Fibroblast of the aortic adventitia (primary cell): ENCODE measurements around the gene MYOM3. TPM values are rescaled to one million over a fixed set of nuclear protein-coding genes. Genes with fewer than 3 reads are reported as not detected.

Source experiments
- DNase-seq: peaks from one replicate; pipeline ENCODE4 v3.0.0-alpha.2; 2010; ENCODE audit warnings: low read depth
- H3K4me3 ChIP-seq: 2 replicates; pipeline ENCODE4 v1.5.1; 2011; ENCODE audit warnings: low read depth, mild to moderate bottlenecking, control low read depth, low read length, moderate library complexity
- total RNA-seq: library from RNA; depleted of rRNA; stranded (reverse); fragments of >200 nt; gene quantifications from 2 replicates; pipeline ENCODE4 v1.2.3, GENCODE V29; 2012; ENCODE audit warnings: low replicate concordance
- TF ChIP-seq, protein P1 (sequence below): IDR thresholded peaks from 2 replicates; pipeline ENCODE4 v1.5.1; 2011; ENCODE audit warnings: mild to moderate bottlenecking, low read length, control low read depth, inconsistent platforms; ENCODE audit not compliant: insufficient read depth

MYOM3 gene
- total RNA-seq, 1 donor: under 0.01 TPM

DNA sequence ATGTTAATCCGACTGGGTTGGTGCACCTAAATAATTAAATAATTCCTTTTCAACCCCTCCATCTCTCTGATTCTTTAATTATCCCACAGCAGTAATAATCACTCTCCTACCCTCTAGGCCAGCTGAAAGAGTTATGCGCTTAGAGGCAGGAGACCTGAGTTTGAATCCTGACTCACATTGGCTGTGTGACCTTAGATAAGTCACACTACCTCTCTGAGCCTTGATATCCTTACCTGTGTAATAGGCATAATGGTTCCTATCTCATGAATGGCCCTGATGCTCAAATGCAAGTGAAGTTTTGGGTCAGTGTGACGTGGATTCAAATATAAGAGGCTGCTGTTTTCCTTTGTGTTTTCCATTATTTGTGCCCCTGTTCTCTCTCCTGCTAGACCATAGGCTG, 8.1 kb downstream of the MYOM3 start:
- DNase-seq: no peak
- no peak overlapping the region for H3K4me3 ChIP-seq
- TF ChIP-seq, protein P1, sequence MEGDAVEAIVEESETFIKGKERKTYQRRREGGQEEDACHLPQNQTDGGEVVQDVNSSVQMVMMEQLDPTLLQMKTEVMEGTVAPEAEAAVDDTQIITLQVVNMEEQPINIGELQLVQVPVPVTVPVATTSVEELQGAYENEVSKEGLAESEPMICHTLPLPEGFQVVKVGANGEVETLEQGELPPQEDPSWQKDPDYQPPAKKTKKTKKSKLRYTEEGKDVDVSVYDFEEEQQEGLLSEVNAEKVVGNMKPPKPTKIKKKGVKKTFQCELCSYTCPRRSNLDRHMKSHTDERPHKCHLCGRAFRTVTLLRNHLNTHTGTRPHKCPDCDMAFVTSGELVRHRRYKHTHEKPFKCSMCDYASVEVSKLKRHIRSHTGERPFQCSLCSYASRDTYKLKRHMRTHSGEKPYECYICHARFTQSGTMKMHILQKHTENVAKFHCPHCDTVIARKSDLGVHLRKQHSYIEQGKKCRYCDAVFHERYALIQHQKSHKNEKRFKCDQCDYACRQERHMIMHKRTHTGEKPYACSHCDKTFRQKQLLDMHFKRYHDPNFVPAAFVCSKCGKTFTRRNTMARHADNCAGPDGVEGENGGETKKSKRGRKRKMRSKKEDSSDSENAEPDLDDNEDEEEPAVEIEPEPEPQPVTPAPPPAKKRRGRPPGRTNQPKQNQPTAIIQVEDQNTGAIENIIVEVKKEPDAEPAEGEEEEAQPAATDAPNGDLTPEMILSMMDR: no peak

DNA sequence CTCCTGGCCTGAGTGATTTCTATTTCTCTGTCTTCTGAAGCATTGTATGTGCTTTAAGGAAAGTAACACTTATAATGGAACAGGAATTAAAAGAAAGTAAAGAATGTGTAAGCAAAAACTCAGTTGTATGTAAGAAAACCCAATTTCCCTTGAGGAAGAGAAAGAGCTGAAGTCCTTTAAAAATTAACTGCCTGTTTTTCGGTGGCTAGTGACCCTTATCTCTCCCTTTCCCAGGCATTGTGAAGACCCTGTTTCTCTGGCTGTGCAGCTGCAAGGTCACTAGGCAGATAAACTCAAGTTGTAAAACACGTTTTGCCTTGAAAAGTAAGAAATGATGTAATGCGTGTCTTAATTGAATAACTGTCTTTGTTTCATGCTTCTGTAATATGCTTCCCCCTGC, 8.5 kb downstream of the MYOM3 start:
- H3K4me3 ChIP-seq: no peak overlapping the region
- TF ChIP-seq, protein P1: no peak
- DNase-seq: no peak

DNA sequence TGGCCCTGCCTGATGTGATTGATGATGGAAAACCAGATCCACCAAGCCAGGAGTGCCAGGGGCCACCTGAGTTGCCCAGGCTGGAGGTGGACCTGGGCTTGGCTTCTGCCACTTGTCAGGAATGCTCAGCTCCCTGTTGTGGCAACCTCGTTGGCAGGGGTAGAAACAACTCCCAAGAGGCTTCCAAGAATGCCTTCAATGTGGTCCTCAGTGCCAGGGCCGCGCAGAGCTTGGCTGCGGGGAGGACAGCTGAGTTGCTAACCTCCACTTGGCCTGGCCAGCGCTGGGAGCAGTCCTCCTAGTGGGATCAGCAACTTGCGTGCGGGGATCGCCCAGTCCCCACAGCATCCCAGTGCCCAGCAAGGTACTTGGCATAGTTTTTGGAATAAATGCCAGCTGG, 9.0 kb downstream of the MYOM3 start:
- TF ChIP-seq, protein P1: no peak
- DNase-seq: no peak
- no peak overlapping the region for H3K4me3 ChIP-seq

DNA sequence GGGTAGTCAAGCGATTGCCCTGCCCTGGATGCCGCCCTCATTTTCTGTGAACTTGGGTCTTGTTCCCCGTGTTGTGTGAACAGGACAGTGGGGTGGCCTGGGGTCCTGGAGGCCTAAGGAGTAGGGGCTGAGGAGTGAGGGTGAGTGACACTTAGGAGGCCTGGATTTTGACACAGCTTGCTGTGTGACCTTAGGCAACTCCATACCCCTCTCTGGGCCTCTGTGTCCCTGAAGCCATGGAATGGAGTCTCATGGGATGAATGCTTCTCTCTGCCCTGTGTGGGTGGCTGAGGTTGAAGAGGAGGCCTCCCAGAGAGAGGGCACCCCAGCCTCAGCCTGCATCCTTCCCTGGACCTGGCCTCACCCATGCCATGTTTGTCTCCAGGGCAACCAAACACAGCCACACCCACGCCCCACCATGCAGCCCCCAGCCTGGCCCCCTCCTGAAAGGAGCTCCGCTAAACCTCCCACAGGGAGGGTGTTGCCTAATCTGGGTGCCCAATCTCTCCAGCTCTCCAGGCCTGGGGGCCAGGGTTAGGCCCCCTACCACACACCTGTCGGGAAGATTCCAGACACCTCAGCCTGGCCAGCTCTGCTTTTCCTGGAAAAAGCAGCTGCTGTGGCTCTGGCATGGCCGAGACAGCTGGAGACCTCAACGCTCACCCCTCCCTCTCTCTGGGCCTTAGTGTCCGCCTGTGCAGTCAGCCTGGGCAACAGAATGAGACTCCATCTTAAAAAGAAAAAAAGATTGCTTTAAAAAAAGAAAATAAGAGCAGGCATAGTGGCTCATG, 9.9 kb downstream of the MYOM3 start:
- no peak for DNase-seq
- TF ChIP-seq, protein P1: no peak
- no peak overlapping the region for H3K4me3 ChIP-seq

DNA sequence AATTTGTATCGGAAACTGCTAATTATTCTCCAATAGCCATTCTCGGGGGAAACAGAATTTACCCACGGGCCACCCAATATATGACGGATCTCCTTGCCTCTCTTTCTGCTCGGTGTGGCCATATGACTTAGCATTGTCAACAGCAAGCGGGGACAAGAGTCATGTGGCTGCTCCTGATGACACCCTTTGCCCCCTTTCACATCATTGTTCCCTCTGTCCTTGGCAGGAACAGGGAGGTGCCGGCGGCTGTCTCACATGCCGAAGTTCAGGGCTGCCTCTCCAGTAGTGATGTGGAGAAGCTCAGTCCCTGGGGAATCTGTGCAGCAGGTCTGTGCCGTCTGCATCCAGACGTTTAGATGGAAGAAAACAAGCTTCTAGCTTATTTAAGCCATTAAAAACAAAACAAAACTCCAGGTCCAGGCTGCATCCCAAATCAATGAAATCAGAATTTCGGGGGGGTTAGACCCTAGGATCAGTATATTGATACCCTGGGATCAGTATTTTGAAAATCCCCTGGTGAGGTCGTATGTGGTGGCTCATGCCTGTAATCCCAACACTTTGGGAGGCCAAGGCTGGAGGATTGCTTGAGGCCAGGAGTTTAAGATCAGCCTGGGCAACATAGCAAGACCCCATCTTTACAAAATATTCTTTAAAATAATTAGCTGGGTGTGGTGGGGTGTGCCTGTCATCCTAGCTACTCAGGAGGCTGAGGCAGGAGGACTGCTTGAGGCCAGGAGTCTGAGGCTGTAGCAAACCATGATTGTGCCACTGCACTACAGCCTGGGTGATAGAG, 10.8 kb downstream of the MYOM3 start:
- TF ChIP-seq, protein P1: no peak
- DNase-seq: no peak
- no peak overlapping the region for H3K4me3 ChIP-seq

DNA sequence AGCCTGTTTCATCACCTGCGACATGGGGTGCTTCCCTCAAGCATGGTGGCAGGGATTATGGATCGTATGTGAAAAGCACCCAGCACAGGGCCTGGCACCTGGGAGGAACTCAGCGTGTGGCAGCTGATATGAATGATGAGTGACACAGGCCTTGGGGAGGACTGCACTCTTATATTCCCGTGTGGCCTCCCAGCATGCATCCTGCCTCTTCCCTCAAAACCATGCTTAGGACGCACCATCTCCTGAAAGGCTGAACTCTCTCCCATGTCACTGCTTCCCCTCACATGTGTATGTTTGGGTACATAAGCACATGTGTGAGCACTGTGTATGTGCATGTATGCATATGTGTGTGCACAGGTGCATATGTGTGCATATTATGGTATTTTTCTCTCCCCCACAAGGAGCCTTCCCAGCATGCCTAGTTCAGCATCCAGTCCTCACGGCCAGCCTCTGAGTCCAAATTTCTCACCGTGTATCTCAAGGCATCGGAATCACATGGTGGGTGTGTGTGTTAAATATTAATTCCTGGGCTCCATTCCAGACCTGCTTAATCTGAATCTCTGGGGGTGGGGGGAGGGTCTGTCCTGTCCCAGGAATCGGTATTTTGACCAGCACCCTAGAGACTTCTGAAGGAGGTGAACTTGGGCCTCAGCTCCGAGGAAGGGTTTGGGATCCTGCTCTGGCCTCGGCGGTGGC, 12.8 kb downstream of the MYOM3 start:
- H3K4me3 ChIP-seq: no peak overlapping the region
- no peak for DNase-seq
- TF ChIP-seq, protein P1: no peak
